Measurements from ENCODE around the gene PDE3A. TPM values are rescaled to one million over a fixed set of nuclear protein-coding genes. Genes with fewer than 3 reads are reported as not detected.

PDE3A gene
- total RNA-seq, 5 donors from 2014 or later (not counting 1 experiment from before 2014, with no cell fraction given), result 0.03 to 0.10 (median 0.09) TPM; not detected in 2

DNA sequence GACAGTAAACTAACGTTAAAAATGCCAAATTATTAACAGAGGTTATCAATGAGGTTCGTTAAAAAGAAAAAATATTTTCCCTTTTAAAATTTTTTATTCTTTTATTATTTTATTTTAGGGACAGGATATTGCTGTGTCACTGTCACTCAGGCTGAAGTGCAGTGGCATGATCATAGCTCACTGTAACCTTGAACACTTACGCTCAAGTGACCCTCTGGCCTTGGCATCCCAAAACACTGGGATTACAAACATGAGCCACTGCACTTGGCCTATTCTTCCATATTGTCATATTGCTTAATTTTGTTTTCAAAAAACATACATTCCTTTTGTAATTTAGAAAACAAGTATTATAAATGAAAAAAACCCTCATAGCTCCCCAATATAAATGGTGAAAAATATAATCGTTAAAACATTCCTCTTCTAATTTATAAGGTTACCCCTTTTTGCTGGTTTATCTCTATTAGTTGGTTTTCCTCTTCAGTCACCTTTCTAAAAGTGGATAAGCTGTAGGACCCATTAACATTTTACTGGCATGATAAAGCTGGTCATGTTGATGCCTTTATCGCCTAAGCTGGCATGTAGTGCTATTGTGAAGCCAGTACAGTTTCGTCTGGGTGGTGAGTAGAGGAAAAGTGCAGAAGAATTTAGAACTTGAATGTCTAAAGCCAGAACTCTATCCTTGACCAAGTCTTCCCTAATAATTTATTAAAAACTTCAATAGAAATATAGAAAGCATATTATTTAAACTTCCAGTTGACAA, 27.6 kb downstream of the PDE3A start:
- DNase-seq (no peak), ATAC-seq (replicated peaks in 1 of 4) (no peak)
- Histone ChIP-seq H3K9me3 (no peaks in the 10 kb centered on the region), H3K4me3 (ENCODE audit: control insufficient read depth in 1 of 2, extremely low read depth in 1 of 2, low read length in 1 of 2) (no peak overlapping the region), H3K4me1 (ENCODE audit: control insufficient read depth in 1 of 2, extremely low read depth in 1 of 2, insufficient read depth in 2 of 2, low read length in 2 of 2) (no peaks in the 10 kb centered on the region), H3K27ac (ENCODE audit: low read length) (no peak overlapping the region), H3K36me3 (ENCODE audit: control insufficient read depth in 2 of 2, extremely low read depth in 1 of 2, insufficient read depth in 1 of 2, low read length in 1 of 2) (no peaks in the 10 kb centered on the region), H3K27me3 (replicated peaks in 1 of 2; ENCODE audit: control insufficient read depth in 2 of 2, extremely low read depth in 1 of 2, insufficient read depth in 2 of 2, low read length in 1 of 2) (no peaks in the 10 kb centered on the region)
- Mint-ChIP-seq H3K4me3 (no peak overlapping the region), H3K4me1 (peaks cover 0 to 2% (median 0%) of the 10 kb centered on the region in 3 donors), H3K27me3 (no peaks in the 10 kb centered on the region), H3K9me3 (peaks cover 0 to 10% (median 0%) of the 10 kb centered on the region in 3 donors), H3K27ac (no peak overlapping the region), H3K36me3 (no peaks in the 10 kb centered on the region)
- ChIA-PET CTCF (no interaction called here), POLR2A (no interaction called here)
- WGBS (ENCODE audit: insufficient coverage), result 100% methylated on average over 1 of the region's 6 CpGs

DNA sequence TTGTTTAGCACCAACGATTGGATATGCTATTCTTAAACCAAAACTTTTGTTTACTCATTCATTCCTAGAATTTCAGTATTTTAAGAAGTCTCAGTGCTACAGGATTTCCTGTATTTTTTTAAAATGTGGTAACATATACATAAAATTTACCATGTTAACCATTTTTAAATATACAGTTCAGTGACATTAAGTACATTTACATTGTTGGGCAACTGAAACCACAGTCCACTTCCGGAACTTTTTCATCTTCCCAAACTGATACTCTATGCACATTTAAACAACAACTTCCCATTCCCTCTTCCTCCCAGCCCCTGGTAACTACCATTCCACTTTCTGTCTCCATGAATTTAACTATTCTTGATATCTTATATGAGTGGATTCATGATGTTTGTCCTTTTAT, 30.3 kb downstream of the PDE3A start:
- no peak for ATAC-seq (replicated peaks in 1 of 4)
- Mint-ChIP-seq H3K27ac (no peak overlapping the region), H3K4me3 (no peak overlapping the region), H3K27me3 (no peaks in the 10 kb centered on the region), H3K9me3 (peaks cover 0 to 10% (median 5%) of the 10 kb centered on the region in 3 donors), H3K4me1 (peaks cover 0 to 2% (median 0%) of the 10 kb centered on the region in 3 donors), H3K36me3 (no peaks in the 10 kb centered on the region)
- no peak for DNase-seq
- CTCF ChIA-PET, result no interaction called here
- POLR2A ChIA-PET, result no interaction called here
- no peaks in the 10 kb centered on the region for H3K27me3 ChIP-seq (replicated peaks in 1 of 2; ENCODE audit: control insufficient read depth in 2 of 2, extremely low read depth in 1 of 2, insufficient read depth in 2 of 2, low read length in 1 of 2)
- H3K4me3 ChIP-seq (ENCODE audit: control insufficient read depth in 1 of 2, extremely low read depth in 1 of 2, low read length in 1 of 2), result no peak overlapping the region
- no peaks in the 10 kb centered on the region for H3K36me3 ChIP-seq (ENCODE audit: control insufficient read depth in 2 of 2, extremely low read depth in 1 of 2, insufficient read depth in 1 of 2, low read length in 1 of 2)
- H3K4me1 ChIP-seq (ENCODE audit: control insufficient read depth in 1 of 2, extremely low read depth in 1 of 2, insufficient read depth in 2 of 2, low read length in 2 of 2), result no peaks in the 10 kb centered on the region
- no CpG with 5 or more reads among the region's 2 CpGs for WGBS (ENCODE audit: insufficient coverage)
- H3K9me3 ChIP-seq, result no peaks in the 10 kb centered on the region
- no peak overlapping the region for H3K27ac ChIP-seq (ENCODE audit: low read length)

DNA sequence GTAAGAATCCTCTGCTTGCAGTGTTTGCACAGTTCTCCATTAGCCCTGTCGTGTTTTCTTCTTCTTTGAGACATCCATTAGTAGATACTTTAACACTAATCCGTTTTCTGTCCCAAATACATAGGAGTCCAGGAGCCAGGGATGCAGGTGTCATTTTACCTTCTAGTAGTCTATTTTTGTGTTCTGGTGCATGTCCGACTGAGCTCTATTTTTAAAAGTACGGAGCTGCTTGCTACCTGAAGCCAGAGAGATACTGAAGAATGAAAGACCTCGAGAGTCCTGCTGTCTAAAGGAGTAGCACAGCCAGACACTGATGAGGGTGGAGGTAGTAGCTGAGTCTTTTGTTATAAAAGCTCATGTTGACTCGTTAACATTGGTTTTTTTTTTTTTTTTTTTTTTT, 31.7 kb downstream of the PDE3A start:
- DNase-seq (no peak), ATAC-seq (replicated peaks in 1 of 4) (no peak)
- CTCF ChIA-PET, result interaction anchor here in 1 of 2 donors (0.6 to 0.7 kb wide), 2 partner anchors 28 to 32 kb away, joined by 3 to 5 read pairs; partner anchors contain the start of gene PDE3A
- Histone ChIP-seq H3K27me3 (replicated peaks in 1 of 2; ENCODE audit: control insufficient read depth in 2 of 2, extremely low read depth in 1 of 2, insufficient read depth in 2 of 2, low read length in 1 of 2) (no peaks in the 10 kb centered on the region), H3K4me3 (ENCODE audit: control insufficient read depth in 1 of 2, extremely low read depth in 1 of 2, low read length in 1 of 2) (no peak overlapping the region), H3K4me1 (ENCODE audit: control insufficient read depth in 1 of 2, extremely low read depth in 1 of 2, insufficient read depth in 2 of 2, low read length in 2 of 2) (no peaks in the 10 kb centered on the region), H3K36me3 (ENCODE audit: control insufficient read depth in 2 of 2, extremely low read depth in 1 of 2, insufficient read depth in 1 of 2, low read length in 1 of 2) (no peaks in the 10 kb centered on the region), H3K9me3 (no peaks in the 10 kb centered on the region), H3K27ac (ENCODE audit: low read length) (no peak overlapping the region)
- H3K27ac Mint-ChIP-seq, result no peak overlapping the region
- H3K4me3 Mint-ChIP-seq, result no peak overlapping the region
- H3K4me1 Mint-ChIP-seq, result peaks cover 0 to 2% (median 0%) of the 10 kb centered on the region in 3 donors
- POLR2A ChIA-PET, result interaction anchor here in 1 of 2 donors (0.7 kb wide), 1 partner anchor 14 kb away, joined by 3 read pairs; no protein-coding TSS in a partner anchor
- WGBS (ENCODE audit: insufficient coverage), result no CpG with 5 or more reads among the region's 6 CpGs
- H3K36me3 Mint-ChIP-seq, result no peaks in the 10 kb centered on the region
- peaks cover under 1 to 5% (median 5%) of the 10 kb centered on the region in 3 donors for H3K9me3 Mint-ChIP-seq
- no peaks in the 10 kb centered on the region for H3K27me3 Mint-ChIP-seq

DNA sequence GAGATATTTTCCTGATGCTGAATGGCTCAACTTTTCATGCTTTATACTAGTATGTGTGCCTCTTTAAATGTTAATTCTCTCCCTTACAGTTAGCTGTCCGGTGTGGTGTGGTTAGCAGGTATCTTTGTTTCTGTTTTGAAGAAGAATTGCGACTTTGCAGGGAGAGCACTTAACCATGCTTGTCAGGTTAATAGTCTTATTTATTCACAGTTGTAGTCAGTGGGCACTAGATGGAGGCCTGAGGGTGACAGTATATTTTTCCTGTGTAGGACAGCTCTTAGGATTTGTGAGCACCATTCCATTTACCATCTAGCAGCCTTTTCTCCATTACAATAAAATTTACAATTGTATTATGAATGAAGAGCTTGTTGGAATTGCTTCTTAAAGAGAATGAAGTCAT, 34.9 kb downstream of the PDE3A start:
- Mint-ChIP-seq H3K27me3 (no peaks in the 10 kb centered on the region), H3K27ac (no peak overlapping the region), H3K4me3 (no peak overlapping the region), H3K9me3 (peaks cover 3 to 7% (median 5%) of the 10 kb centered on the region in 3 donors), H3K36me3 (no peaks in the 10 kb centered on the region), H3K4me1 (peaks cover 0 to 4% (median 0%) of the 10 kb centered on the region in 3 donors)
- no peaks in the 10 kb centered on the region for H3K9me3 ChIP-seq
- POLR2A ChIA-PET, result no interaction called here
- H3K4me3 ChIP-seq (ENCODE audit: control insufficient read depth in 1 of 2, extremely low read depth in 1 of 2, low read length in 1 of 2), result no peak overlapping the region
- no CpG with 5 or more reads among the region's 2 CpGs for WGBS (ENCODE audit: insufficient coverage)
- CTCF ChIA-PET, result no interaction called here
- no peak for DNase-seq
- no peak overlapping the region for H3K27ac ChIP-seq (ENCODE audit: low read length)
- no peaks in the 10 kb centered on the region for H3K36me3 ChIP-seq (ENCODE audit: control insufficient read depth in 2 of 2, extremely low read depth in 1 of 2, insufficient read depth in 1 of 2, low read length in 1 of 2)
- H3K27me3 ChIP-seq (replicated peaks in 1 of 2; ENCODE audit: control insufficient read depth in 2 of 2, extremely low read depth in 1 of 2, insufficient read depth in 2 of 2, low read length in 1 of 2), result no peaks in the 10 kb centered on the region
- no peak for ATAC-seq (replicated peaks in 1 of 4)
- H3K4me1 ChIP-seq (ENCODE audit: control insufficient read depth in 1 of 2, extremely low read depth in 1 of 2, insufficient read depth in 2 of 2, low read length in 2 of 2), result no peaks in the 10 kb centered on the region

DNA sequence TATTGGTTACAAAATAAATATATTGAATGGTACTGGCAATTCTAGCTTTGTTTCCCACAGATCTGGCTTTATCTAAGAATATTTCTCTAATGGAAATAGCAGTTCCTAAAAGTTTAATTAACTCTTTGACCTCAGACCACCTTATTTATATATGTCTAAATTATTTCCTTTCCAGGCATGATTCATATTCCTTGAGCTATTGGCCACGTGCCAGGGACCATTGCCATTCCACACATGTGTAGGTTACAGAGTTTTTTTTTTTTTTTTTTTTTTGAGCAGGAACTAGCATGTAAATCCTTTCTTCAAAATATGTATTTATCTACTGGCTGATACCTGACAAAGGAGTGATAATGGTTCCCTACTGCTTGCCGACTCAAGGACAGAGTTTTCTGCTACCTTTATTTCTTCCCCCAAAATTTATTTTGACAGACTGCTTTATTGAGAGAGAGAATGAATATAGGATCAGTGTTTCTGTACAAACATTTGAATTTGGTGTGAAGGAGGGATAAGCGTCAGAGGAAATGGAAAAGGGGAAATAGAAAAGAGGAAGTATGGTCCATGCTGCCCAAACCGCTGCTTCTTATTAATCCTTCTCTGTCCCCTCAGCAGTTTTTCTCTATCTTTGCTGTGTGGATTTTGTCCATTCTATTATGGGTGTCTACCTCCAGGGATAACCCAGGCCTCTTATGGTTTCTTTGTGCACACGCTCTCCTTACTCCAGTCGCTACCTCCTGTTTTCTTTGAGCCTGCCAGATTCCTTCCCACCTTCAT, 36.4 kb downstream of the PDE3A start:
- Histone ChIP-seq H3K9me3 (no peaks in the 10 kb centered on the region), H3K27ac (ENCODE audit: low read length) (no peak overlapping the region), H3K4me1 (ENCODE audit: control insufficient read depth in 1 of 2, extremely low read depth in 1 of 2, insufficient read depth in 2 of 2, low read length in 2 of 2) (no peaks in the 10 kb centered on the region), H3K27me3 (replicated peaks in 1 of 2; ENCODE audit: control insufficient read depth in 2 of 2, extremely low read depth in 1 of 2, insufficient read depth in 2 of 2, low read length in 1 of 2) (no peaks in the 10 kb centered on the region), H3K4me3 (ENCODE audit: control insufficient read depth in 1 of 2, extremely low read depth in 1 of 2, low read length in 1 of 2) (no peak overlapping the region), H3K36me3 (ENCODE audit: control insufficient read depth in 2 of 2, extremely low read depth in 1 of 2, insufficient read depth in 1 of 2, low read length in 1 of 2) (no peaks in the 10 kb centered on the region)
- peaks cover 0 to 2% (median 0%) of the 10 kb centered on the region in 3 donors for H3K4me1 Mint-ChIP-seq
- no peak overlapping the region for H3K4me3 Mint-ChIP-seq
- DNase-seq, result no peak
- H3K36me3 Mint-ChIP-seq, result no peaks in the 10 kb centered on the region
- 14% methylated on average over 2 of the region's 6 CpGs for WGBS (ENCODE audit: insufficient coverage)
- no peak for ATAC-seq (replicated peaks in 1 of 4)
- H3K27me3 Mint-ChIP-seq, result no peaks in the 10 kb centered on the region
- no peak overlapping the region for H3K27ac Mint-ChIP-seq
- H3K9me3 Mint-ChIP-seq, result peaks cover 0 to 7% (median 5%) of the 10 kb centered on the region in 3 donors
- CTCF ChIA-PET, result no interaction called here
- POLR2A ChIA-PET, result no interaction called here

DNA sequence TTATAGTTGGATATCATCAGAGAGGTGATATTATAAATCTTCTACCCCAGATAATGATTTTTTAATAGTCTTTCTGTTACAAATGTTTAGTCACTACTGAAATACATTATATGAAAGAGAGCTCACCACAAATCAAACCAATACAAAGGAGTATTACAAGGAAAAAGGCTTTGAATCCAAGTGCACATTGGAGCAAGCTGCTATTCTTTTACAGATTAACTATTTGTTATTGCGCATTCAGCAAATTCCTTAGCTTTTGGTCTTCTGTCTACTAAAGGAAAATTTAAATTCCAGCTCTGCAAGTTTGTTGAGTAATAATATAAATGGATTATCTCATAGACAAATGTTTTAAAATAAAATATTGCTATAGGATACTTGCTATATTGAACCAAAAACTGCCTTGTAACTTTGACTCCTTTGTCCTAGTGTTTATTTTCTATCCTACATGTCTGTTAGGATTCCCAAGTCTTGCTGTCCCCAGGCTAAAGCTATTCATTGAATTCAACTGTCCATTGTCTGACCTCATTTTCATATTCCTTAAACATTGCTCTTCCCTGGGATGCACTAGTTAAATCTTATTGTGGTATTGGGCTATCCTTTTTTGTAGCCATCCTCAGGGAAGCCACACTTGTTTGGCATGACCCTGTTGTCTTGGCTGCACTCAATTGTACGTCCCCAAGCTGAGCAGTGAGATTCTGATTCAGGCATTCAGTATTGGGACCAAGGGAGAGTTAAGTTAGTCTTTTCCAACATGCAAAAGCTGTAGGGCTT, 41.5 kb downstream of the PDE3A start:
- Histone ChIP-seq H3K36me3 (ENCODE audit: control insufficient read depth in 2 of 2, extremely low read depth in 1 of 2, insufficient read depth in 1 of 2, low read length in 1 of 2) (no peaks in the 10 kb centered on the region), H3K27me3 (replicated peaks in 1 of 2; ENCODE audit: control insufficient read depth in 2 of 2, extremely low read depth in 1 of 2, insufficient read depth in 2 of 2, low read length in 1 of 2) (no peaks in the 10 kb centered on the region), H3K4me3 (ENCODE audit: control insufficient read depth in 1 of 2, extremely low read depth in 1 of 2, low read length in 1 of 2) (no peak overlapping the region), H3K27ac (ENCODE audit: low read length) (no peak overlapping the region), H3K4me1 (ENCODE audit: control insufficient read depth in 1 of 2, extremely low read depth in 1 of 2, insufficient read depth in 2 of 2, low read length in 2 of 2) (no peaks in the 10 kb centered on the region), H3K9me3 (no peaks in the 10 kb centered on the region)
- Mint-ChIP-seq H3K27ac (no peak overlapping the region), H3K9me3 (peaks cover 0 to 5% (median 3%) of the 10 kb centered on the region in 3 donors), H3K4me1 (peaks cover 0 to 2% (median 0%) of the 10 kb centered on the region in 3 donors), H3K36me3 (no peaks in the 10 kb centered on the region), H3K4me3 (no peak overlapping the region), H3K27me3 (no peaks in the 10 kb centered on the region)
- 38% methylated on average over 1 of the region's 2 CpGs for WGBS (ENCODE audit: insufficient coverage)
- CTCF ChIA-PET, result no interaction called here
- no peak for DNase-seq
- ATAC-seq (replicated peaks in 1 of 4), result no peak
- POLR2A ChIA-PET, result no interaction called here
